CD4-positive, alpha-beta T cell treated with Interferon alpha-2 for 1 hour (primary cell): ENCODE measurements around the gene LYPD5.
"Not testable (repeated sequence)": the region's sequence is repeated elsewhere in the genome, so short reads cannot be mapped to it uniquely, and the experiment has no call there.

Source experiments
- DNase-seq, 2 donors: peaks; one replicate each; pipeline ENCODE4 v3.0.0-alpha.2; 2020 to 2022

Gene LYPD5

GRCh38 chr19:43776286-43776685, 26.0 kb downstream of the LYPD5 start:
- DNase-seq, result no peak

- no peak for DNase-seq
Measured at GRCh38 chr19:43775299-43775890, 26.9 kb downstream of the LYPD5 start.

- not testable (repeated sequence) for DNase-seq
Measured at GRCh38 chr19:43774940-43775258, 27.3 kb downstream of the LYPD5 start.

GRCh38 chr19:43774103-43774939, 27.9 kb downstream of the LYPD5 start:
- DNase-seq, result no peak

- DNase-seq, result no peak
Measured at GRCh38 chr19:43773725-43774102, 28.5 kb downstream of the LYPD5 start.

- DNase-seq, result no peak
Measured at GRCh38 chr19:43769256-43769655, 33.0 kb downstream of the LYPD5 start.

- no peak for DNase-seq
Measured at GRCh38 chr19:43768273-43769050, 33.8 kb downstream of the LYPD5 start.

- no peak for DNase-seq
Measured at GRCh38 chr19:43767818-43768217, 34.4 kb downstream of the LYPD5 start.

- DNase-seq, result no peak
Measured at GRCh38 chr19:43767316-43767715, 34.9 kb downstream of the LYPD5 start.

- no peak for DNase-seq
Measured at GRCh38 chr19:43766755-43767043, 35.5 kb downstream of the LYPD5 start.

GRCh38 chr19:43765109-43765876, 37.0 kb downstream of the LYPD5 start:
- DNase-seq, result peak; percentile 67 to 72

- not testable (repeated sequence) for DNase-seq
Measured at GRCh38 chr19:43764684-43765083, 37.6 kb downstream of the LYPD5 start.

- DNase-seq, result no peak
Measured at GRCh38 chr19:43763473-43763939, 38.7 kb downstream of the LYPD5 start.

- DNase-seq, result no peak
Measured at GRCh38 chr19:43762814-43763213, 39.4 kb downstream of the LYPD5 start.

GRCh38 chr19:43760941-43761340, 41.3 kb downstream of the LYPD5 start:
- DNase-seq, result no peak

- no peak for DNase-seq
Measured at GRCh38 chr19:43759515-43759914, 42.7 kb downstream of the LYPD5 start.

GRCh38 chr19:43755256-43755801, 46.9 kb downstream of the LYPD5 start:
- peak; percentile 82 to 87 for DNase-seq

- peak; percentile 98 for DNase-seq
Measured at GRCh38 chr19:43754503-43755255, 47.6 kb downstream of the LYPD5 start, which contains the start of gene SMG9. Gene SMG9 (minus strand): TSS chr19:43754962. CDS start chr19:43750741, 4,221 bp downstream.

GRCh38 chr19:43754253-43754502, 48.1 kb downstream of the LYPD5 start:
- no peak for DNase-seq

- no peak for DNase-seq
Measured at GRCh38 chr19:43752287-43752875, 49.9 kb downstream of the LYPD5 start.

- DNase-seq, result no peak
Measured at GRCh38 chr19:43751466-43752220, 50.6 kb downstream of the LYPD5 start.
